GM23248 (cell line): ENCODE measurements around the gene SBF2.

Source experiments
- EZH2 ChIP-seq: fragments of 200-600 bp; sonication (generic); IDR thresholded peaks from 2 replicates; pipeline ENCODE4 v1.6.1; 2018; ENCODE audit warnings: antibody characterized with exemption, mild to moderate bottlenecking; ENCODE audit not compliant: insufficient read depth, poor library complexity, severe bottlenecking
- EZH2phosphoT487 ChIP-seq: fragments of 200-600 bp; sonication (generic); IDR thresholded peaks from 2 replicates; pipeline ENCODE4 v1.6.1; 2018; ENCODE audit warnings: antibody characterized with exemption, moderate library complexity, mild to moderate bottlenecking, low read depth; ENCODE audit not compliant: insufficient read depth

DNA sequence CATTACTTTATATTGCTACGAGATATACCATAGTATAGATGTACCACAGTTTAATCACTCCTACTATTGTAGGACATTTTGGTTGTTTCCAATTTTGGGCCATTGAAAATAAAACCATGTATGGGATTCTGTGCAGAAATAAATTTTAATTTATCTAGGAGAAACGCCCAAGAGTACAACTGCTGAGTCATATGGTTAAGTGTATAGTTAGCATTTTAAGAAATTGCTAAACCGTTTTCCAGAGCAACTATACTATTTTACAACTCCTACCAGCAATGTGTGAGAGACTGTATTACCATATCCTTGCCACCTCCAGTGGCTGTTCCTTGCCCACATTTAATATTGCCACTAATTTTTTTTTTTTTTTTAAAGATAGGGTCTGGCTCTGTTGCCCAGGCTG, 163.1 kb downstream of the SBF2 start:
- no peak for TF ChIP-seq EZH2
- TF ChIP-seq EZH2phosphoT487 = no peak
